Measurements from ENCODE around the gene TRIM52.

The TRIM52 gene

GRCh38 chr5:181248277-181248676 lies 12.7 kb downstream of the TRIM52 start:
- peak overlapping the region; percentile 91 for H3K4me3 ChIP-seq (ENCODE audit: low read length)
- no peak for DNase-seq (ENCODE audit: low read depth)

GRCh38 chr5:181246276-181247049 lies 14.5 kb downstream of the TRIM52 start:
- peak overlapping the region; percentile 91 for H3K4me3 ChIP-seq (ENCODE audit: low read length)
- peak; percentile 86 for DNase-seq (ENCODE audit: low read depth)
- no peak for TF ChIP-seq CTCF (IDR thresholded peaks at IDR 0.05; ENCODE audit: insufficient read depth, low read depth, low read length, missing control alignments)

More at GRCh38 chr5:181248277-181248676, 12.7 kb downstream of the TRIM52 start:
- TF ChIP-seq CTCF (IDR thresholded peaks at IDR 0.05; ENCODE audit: insufficient read depth, low read depth, low read length, missing control alignments) = no peak

GRCh38 chr5:181245427-181246275 lies 15.3 kb downstream of the TRIM52 start:
- peak; percentile 29 for DNase-seq (ENCODE audit: low read depth)
- TF ChIP-seq CTCF (IDR thresholded peaks at IDR 0.05; ENCODE audit: insufficient read depth, low read depth, low read length, missing control alignments) = no peak
- peak overlapping the region; percentile 91 for H3K4me3 ChIP-seq (ENCODE audit: low read length)

- peak within 1 kb of the TSS; percentile 94 for H3K4me3 ChIP-seq (ENCODE audit: low read length)
- TF ChIP-seq CTCF (IDR thresholded peaks at IDR 0.05; ENCODE audit: insufficient read depth, low read depth, low read length, missing control alignments) = no peak
- peak; percentile 89 for DNase-seq (ENCODE audit: low read depth)
Observed at GRCh38 chr5:181243564-181244343, 17.2 kb downstream of the TRIM52 start, which contains the start of gene RACK1. TSS of gene RACK1 (minus strand) at chr5:181243906. CDS start at chr5:181243800, 106 bp downstream.

- DNase-seq (ENCODE audit: low read depth) = peak; percentile 30
- peak overlapping the region; percentile 94 for H3K4me3 ChIP-seq (ENCODE audit: low read length)
- no peak for TF ChIP-seq CTCF (IDR thresholded peaks at IDR 0.05; ENCODE audit: insufficient read depth, low read depth, low read length, missing control alignments)
Observed at GRCh38 chr5:181243018-181243563, 17.9 kb downstream of the TRIM52 start.

- peak overlapping the region; percentile 94 for H3K4me3 ChIP-seq (ENCODE audit: low read length)
- TF ChIP-seq CTCF (IDR thresholded peaks at IDR 0.05; ENCODE audit: insufficient read depth, low read depth, low read length, missing control alignments) = no peak
- no peak for DNase-seq (ENCODE audit: low read depth)
Observed at GRCh38 chr5:181242031-181242451, 18.9 kb downstream of the TRIM52 start.
